22Rv1 (cell line): ENCODE measurements around the gene INPP5B.

Source experiments
- ZFX ChIP-seq: fragments of 450-650 bp; IDR thresholded peaks from 2 replicates; pipeline ENCODE4 v1.6.1; 2017; ENCODE audit warnings: antibody characterized with exemption, borderline replicate concordance
- TF ChIP-seq, protein P1 (sequence below): fragments of 450-650 bp; IDR thresholded peaks from 2 replicates; pipeline ENCODE4 v1.5.1; 2017; ENCODE audit warnings: mild to moderate bottlenecking

DNA sequence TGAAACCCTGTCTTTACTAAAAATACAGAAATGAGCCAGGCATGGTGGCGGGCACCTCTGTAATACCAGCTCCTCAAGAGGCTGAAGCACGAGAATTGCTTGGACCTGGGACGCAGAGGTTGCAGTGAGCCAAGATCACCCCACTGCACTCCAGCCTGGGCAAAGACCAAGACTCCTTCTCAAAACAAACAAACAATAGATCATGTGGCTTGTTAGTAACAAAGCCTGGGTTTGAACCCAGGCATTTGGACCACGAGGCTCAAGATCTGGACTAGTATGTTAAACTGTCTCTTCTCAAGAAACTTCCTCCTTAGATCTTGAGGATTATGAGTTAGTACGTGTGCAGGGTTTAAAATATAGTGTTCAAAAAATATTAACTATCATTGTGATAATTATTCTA is 1.6 kb downstream of the INPP5B start:
- TF ChIP-seq, protein P1, sequence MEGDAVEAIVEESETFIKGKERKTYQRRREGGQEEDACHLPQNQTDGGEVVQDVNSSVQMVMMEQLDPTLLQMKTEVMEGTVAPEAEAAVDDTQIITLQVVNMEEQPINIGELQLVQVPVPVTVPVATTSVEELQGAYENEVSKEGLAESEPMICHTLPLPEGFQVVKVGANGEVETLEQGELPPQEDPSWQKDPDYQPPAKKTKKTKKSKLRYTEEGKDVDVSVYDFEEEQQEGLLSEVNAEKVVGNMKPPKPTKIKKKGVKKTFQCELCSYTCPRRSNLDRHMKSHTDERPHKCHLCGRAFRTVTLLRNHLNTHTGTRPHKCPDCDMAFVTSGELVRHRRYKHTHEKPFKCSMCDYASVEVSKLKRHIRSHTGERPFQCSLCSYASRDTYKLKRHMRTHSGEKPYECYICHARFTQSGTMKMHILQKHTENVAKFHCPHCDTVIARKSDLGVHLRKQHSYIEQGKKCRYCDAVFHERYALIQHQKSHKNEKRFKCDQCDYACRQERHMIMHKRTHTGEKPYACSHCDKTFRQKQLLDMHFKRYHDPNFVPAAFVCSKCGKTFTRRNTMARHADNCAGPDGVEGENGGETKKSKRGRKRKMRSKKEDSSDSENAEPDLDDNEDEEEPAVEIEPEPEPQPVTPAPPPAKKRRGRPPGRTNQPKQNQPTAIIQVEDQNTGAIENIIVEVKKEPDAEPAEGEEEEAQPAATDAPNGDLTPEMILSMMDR: no peak
- TF ChIP-seq ZFX: no peak
